HUDEP-2 (cell line): ENCODE measurements around the gene CCDC127.
"Not testable (repeated sequence)": the region's sequence is repeated elsewhere in the genome, so short reads cannot be mapped to it uniquely, and the experiment has no call there.

Experiments used
- DNase-seq, 76 experiments: peaks; one replicate each; lab custom pipeline; 2025; ENCODE audit not compliant: unreplicated experiment in 76 of 76; lab: John Stamatoyannopoulos, UW

Gene CCDC127

GRCh38 chr5:217494-218456 is at the start of gene CCDC127, which contains the start of gene SDHA:
TSS of gene CCDC127 (minus strand) at chr5:218153. CDS start at chr5:216849, 1,304 bp downstream.
TSS of gene SDHA (plus strand) at chr5:218320. CDS start at chr5:218356, 36 bp downstream.
- peak in 75 of 76 experiments; percentile 24 to 96 (median 89) for DNase-seq

DNA sequence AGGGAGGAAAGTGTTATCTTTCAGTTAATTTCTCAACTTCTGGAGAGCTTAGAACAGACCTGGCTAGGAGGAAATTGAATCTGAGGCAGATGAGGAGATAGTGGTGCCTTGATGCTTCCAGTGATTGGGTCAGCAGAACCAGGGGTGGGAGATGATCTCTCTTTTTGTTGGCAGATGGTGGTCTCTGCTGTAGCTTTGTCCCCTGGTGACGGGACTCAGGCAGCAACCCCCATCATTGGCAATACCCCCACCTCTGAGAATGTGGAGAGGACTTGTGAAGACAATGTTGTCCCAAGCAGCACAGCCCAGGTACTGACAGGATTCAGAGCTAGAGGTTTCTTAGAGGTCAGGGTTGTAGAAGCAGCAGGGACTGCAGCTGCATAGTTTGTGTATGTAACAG is 49.8 kb upstream of the CCDC127 start:
- no peak for DNase-seq

DNA sequence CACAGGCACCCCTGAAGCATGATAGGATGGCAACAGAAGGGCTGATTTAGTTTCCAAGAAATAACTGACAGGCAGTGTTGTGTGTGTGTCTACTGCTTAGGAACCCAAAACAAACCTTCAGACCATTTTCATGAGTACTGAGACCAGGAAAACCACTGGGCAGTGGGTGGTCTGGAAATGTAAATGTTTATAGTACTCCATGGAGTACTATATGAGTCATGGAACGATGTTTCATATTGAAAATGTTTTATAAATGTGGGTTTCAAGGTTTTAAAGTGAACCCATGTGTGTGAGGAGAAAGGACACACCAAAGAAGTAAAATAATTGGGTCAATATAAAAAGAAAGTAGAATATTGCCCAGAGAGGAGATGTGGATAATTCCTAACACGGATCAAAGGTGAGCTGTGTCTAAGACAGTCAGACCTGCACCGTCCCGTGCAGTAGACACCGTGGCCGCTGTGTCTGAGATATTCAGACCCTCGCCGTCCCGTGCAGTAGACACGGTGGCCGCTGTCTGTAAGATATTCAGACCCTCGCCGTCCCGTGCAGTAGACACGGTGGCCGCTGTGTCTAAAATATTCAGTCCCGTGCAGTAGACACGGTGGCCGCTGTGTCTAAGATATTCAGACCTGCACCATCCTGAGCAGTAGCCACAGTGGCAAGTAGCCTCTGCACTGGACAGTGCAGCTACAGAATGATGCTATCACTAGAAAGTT is 48.5 kb upstream of the CCDC127 start:
- DNase-seq: not testable (repeated sequence)

DNA sequence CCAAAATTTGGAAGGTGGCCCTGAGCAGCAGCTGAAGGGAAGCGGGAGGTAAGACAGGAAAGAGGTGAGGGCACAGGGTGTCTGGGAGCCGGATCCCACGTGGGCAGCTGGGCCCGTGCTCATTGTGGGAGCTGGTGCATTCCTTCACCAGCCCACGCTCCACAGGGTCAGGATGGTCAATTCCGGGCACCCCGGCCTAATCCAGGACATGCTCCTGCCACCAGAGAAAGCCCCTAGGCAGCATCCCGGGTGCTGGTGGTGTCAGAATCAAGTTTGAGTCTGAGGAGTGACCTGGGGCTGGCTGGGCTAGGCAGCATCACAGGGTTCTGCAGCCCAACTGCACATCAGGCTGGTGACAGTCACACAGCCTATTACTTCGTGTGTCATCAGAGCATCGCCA is 46.4 kb upstream of the CCDC127 start:
- DNase-seq: no peak

GRCh38 chr5:263275-263974 is 45.5 kb upstream of the CCDC127 start:
- DNase-seq: not testable (repeated sequence)

- DNase-seq: no peak
Observed at GRCh38 chr5:257148-257547, 39.2 kb upstream of the CCDC127 start.

DNA sequence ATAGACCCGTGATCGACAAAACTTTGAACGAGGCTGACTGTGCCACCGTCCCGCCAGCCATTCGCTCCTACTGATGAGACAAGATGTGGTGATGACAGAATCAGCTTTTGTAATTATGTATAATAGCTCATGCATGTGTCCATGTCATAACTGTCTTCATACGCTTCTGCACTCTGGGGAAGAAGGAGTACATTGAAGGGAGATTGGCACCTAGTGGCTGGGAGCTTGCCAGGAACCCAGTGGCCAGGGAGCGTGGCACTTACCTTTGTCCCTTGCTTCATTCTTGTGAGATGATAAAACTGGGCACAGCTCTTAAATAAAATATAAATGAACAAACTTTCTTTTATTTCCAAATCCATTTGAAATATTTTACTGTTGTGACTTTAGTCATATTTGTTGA is 38.4 kb upstream of the CCDC127 start:
- not testable (repeated sequence) for DNase-seq

DNA sequence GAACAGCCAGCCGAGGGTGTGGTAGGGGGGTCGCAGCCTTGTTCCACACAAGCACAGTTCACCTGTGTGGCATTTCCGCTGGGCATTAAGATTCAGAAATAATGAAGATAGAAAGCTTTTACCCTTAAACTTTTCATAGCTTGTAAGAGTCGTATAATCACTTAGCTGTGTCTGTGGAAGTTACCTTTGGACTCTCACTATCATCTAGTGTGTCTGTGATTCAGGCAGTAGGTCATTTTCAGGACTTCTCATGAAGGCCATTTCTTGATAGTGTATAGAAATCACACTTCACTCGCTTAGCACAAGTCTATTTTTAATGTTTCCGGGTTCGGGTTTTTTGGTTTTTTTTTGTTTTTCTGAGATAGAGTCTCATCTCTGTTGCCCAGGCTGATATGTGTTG is 37.2 kb upstream of the CCDC127 start:
- DNase-seq: not testable (repeated sequence)

- not testable (repeated sequence) for DNase-seq
Observed at GRCh38 chr5:254322-254721, 36.4 kb upstream of the CCDC127 start.

DNA sequence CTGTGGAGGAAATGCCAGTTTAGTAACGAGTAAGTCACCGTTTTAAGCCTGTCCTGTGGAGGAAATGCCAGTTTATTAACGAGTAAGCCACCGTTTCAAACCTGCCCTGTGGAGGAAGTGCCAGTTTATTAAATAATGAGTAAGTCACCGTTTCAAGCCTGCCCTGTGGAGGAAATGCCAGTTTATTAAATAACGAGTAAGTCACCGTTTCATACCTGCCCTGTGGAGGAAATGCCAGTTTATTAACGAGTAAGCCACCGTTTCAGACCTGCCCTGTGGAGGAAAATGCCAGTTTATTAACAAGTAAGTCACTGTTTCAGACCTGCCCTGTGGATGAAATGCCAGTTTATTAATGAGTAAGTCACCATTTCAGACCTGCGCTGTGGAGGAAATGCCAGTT is 34.6 kb upstream of the CCDC127 start:
- DNase-seq: no peak

- DNase-seq: not testable (repeated sequence)
Observed at GRCh38 chr5:251975-252374, 34.0 kb upstream of the CCDC127 start.

GRCh38 chr5:251538-251937 is 33.6 kb upstream of the CCDC127 start:
- not testable (repeated sequence) for DNase-seq

DNA sequence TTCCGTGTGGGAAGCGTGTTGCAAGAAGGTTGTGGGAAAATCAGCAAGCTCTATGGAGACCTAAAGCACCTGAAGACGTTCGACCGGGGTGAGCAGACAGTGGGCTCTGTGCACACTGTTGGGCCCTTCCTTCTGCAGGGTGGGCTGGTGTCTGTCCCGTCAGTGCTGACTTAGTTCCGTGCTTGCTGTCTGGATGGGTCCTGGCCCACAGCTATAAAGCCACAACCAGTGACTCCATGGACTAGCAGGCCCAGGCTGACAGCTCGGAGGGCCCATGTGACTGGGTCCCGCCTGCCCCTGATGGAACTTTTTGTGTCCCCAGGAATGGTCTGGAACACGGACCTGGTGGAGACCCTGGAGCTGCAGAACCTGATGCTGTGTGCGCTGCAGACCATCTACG is 33.1 kb upstream of the CCDC127 start:
- not testable (repeated sequence) for DNase-seq

GRCh38 chr5:250396-250795 is 32.4 kb upstream of the CCDC127 start:
- DNase-seq: not testable (repeated sequence)

GRCh38 chr5:245717-246116 is 27.8 kb upstream of the CCDC127 start:
- DNase-seq: not testable (repeated sequence)

DNA sequence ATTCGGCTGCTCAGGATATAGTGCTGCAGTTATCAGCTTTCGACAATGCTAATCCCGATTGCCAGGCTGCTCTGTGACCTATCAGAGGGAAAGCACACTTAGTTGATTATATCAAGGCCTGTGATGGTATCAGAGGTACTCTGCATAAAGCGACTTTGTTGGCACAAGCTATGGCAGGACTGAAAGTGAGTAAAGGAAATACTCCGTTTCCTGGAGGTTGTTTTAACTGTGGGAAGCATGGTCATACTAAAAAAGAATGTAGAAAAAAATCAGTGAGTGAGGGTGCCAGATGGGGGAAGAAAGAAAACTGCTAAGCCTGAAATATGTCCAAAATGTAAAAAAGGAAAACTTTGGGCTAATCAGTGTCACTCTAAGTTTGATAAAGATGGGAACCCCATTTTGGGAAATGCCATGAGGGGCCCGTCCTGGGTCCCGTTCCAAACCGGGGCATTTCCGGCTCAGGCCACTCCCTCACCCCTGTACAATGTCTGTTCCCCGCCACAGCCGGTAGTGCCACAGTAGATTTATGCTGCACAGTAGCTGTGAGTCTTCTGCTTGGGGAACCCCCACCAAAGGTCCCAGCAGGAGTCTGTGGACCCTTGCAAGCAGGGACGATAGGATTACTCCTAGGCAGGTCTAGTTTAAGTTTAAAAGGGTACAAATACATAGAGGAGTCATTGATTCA is 25.9 kb upstream of the CCDC127 start:
- DNase-seq: not testable (repeated sequence)

GRCh38 chr5:241045-241669 is 23.2 kb upstream of the CCDC127 start:
- not testable (repeated sequence) for DNase-seq

DNA sequence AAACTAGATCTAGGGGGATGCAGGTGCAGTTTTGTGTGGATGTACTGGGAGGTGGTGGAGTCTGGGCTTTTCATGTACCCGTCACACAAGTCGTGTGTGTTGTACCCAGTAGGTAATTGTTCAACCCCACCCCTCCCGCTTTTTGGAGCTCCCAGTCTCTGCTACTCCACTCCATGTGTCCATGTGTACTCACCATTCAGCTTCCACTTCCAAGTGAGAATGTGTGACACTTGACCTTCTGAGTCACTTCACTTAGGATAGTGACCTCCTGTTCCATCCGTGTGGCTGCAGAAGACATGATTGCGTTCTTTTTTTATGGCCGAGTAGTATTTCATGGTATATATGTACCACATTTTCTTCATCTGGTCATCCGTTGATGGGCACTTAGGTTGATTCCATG is 22.6 kb upstream of the CCDC127 start:
- not testable (repeated sequence) for DNase-seq

- DNase-seq: not testable (repeated sequence)
Observed at GRCh38 chr5:237931-238330, 20.0 kb upstream of the CCDC127 start.

DNA sequence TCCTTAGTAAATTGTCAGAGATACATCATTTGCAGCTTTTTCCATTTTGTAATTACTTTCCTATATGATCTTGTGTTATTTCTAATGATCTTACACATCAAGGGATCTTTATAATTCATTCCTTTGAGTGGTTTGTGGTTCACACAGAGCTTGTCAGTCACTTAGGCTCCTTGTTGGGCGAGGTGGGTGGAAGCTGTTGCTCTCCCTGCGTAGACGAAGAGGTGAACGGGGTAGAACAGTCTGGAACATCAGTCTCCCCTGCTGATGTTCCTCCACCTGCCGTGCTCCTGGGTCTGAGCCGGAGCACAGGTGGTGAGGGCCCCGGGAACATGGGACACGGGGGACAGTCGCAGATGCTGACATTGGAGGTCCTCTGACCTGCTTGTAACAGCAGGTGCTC is 17.6 kb upstream of the CCDC127 start:
- DNase-seq: not testable (repeated sequence)
